Upper lobe of right lung (tissue), 1 donor: ENCODE results near the gene NEK1. TPM values are rescaled to one million over a fixed set of nuclear protein-coding genes. Genes with fewer than 3 reads are reported as not detected.

Experiments used
- ATAC-seq: fragments of 200-7000 bp; cut with Tn5 transposase; one replicate; pipeline ENCODE4 v1.9.1; 2020; ENCODE audit warnings: mild to moderate bottlenecking, moderate library complexity
- DNase-seq: peaks from one replicate; pipeline ENCODE4 v3.0.0-alpha.2; 2020
- H3K27ac ChIP-seq: fragments of 200-600 bp; one replicate; pipeline ENCODE4 v1.8.0; 2022
- H3K27me3 ChIP-seq: fragments of 200-600 bp; one replicate; pipeline ENCODE4 v1.8.0; 2022; ENCODE audit warnings: mild to moderate bottlenecking
- H3K36me3 ChIP-seq: fragments of 200-600 bp; one replicate; pipeline ENCODE4 v1.8.0; 2022
- H3K4me1 ChIP-seq: fragments of 200-600 bp; one replicate; pipeline ENCODE4 v1.8.0; 2022
- H3K4me3 ChIP-seq: fragments of 200-600 bp; one replicate; pipeline ENCODE4 v1.8.0; 2022; ENCODE audit warnings: mild to moderate bottlenecking
- H3K9me3 ChIP-seq: fragments of 200-600 bp; one replicate; pipeline ENCODE4 v1.8.0; 2022
- CTCF ChIP-seq: fragments of 200-600 bp; IDR thresholded peaks from one replicate; pipeline ENCODE4 v1.8.0; 2022; ENCODE audit warnings: antibody characterized with exemption
- intact Hi-C: fragments of 100-400 bp; cut with DNase I; formaldehyde crosslinking; loops from one replicate; pipeline ENCODE4 v1.11.0; 2022
- total RNA-seq: library from RNA; stranded (reverse); fragmentation: NEBNext Ultra II Directional; extraction: Animal tissue kit (Norgen Biotek cat#: 25700); gene quantifications from one replicate; pipeline ENCODE4 v1.2.1, GENCODE V29; 2021
- donor health status: DM: no; HTN: yes; CAD: no; lungs with severe emphysema.

Gene NEK1
- total RNA-seq, 1 donor from 2014 or later = 13.5 TPM

GRCh38 chr4:169650227-169650936 lies 38.0 kb upstream of the NEK1 start:
- Histone ChIP-seq H3K36me3 (no peaks in the 10 kb centered on the region), H3K27ac (no peak overlapping the region), H3K4me3 (no peak overlapping the region), H3K4me1 (peaks cover 14% of the 10 kb centered on the region), H3K9me3 (no peaks in the 10 kb centered on the region), H3K27me3 (no peaks in the 10 kb centered on the region)
- ATAC-seq = no peak
- no peak for DNase-seq
- intact Hi-C loops = no loop called here
- TF ChIP-seq CTCF = no peak

DNA sequence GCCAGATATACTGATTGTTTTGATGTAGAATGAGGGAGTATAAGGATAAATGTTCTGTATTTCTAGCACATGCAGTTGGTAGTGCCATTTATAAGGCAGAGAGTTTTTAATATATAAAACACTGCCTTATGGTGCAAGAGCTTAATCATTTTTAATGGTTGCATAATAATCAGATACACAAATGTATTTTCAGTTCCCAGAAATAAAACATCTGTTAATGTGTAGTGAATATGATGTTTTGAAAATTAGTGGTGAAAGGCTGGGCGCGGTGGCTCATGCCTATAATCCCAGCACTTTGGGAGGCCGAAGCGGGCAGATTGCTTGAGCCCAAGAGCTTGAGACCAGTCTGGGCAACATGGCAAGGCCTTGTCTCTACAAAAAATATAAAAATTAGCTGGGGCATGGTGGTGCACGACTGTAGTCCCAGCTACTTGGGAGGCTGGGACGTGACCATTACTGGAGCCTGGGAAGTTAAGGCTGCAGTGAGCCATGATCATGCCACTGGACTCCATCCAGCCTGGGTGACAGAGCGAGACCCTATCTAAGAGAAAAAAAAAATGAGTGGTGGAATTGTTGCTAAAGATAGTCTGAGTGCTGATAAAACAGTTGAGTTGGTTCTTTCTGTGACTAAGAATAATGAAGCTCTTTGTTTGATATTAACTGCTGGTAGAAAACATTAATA lies 37.3 kb upstream of the NEK1 start:
- H3K36me3 ChIP-seq = peaks cover 3% of the 10 kb centered on the region
- no peak for DNase-seq
- no peak for ATAC-seq
- H3K9me3 ChIP-seq = no peaks in the 10 kb centered on the region
- peaks cover 14% of the 10 kb centered on the region for H3K4me1 ChIP-seq
- intact Hi-C loops = no loop called here
- TF ChIP-seq CTCF = no peak
- H3K27me3 ChIP-seq = no peaks in the 10 kb centered on the region
- no peak overlapping the region for H3K4me3 ChIP-seq
- no peak overlapping the region for H3K27ac ChIP-seq

DNA sequence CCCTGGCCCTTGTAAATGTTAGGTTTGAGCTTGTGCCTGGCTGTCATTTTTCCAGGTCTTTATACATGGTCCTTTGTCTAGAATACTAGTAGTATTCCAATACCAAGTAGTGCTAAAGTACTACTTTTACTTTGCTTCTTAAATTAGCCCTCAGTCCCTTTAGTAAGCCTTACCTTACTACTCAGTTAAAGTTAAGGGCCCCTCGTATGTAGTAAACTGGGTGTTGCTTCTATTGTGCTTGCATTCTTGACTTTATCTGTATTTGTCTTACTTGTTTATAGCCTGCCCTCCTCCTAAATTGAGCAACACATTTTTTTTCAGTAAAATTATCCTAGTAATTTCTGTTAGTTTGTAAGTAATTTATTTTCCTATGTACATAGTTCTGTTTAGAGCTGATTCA lies 33.2 kb upstream of the NEK1 start:
- intact Hi-C loops = no loop called here

GRCh38 chr4:169644802-169645201 lies 32.4 kb upstream of the NEK1 start:
- no peaks in the 10 kb centered on the region for H3K9me3 ChIP-seq
- no peak for DNase-seq
- peaks cover 4% of the 10 kb centered on the region for H3K4me1 ChIP-seq
- no peaks in the 10 kb centered on the region for H3K27me3 ChIP-seq
- no peak for TF ChIP-seq CTCF
- no peak for ATAC-seq
- intact Hi-C loops = no loop called here
- no peak overlapping the region for H3K27ac ChIP-seq
- peaks cover 13% of the 10 kb centered on the region for H3K36me3 ChIP-seq
- H3K4me3 ChIP-seq = no peak overlapping the region

More for the DNA sequence above, 33.2 kb upstream of the NEK1 start:
- Histone ChIP-seq H3K36me3 (peaks cover 9% of the 10 kb centered on the region), H3K4me1 (peaks cover 10% of the 10 kb centered on the region), H3K27ac (no peak overlapping the region), H3K27me3 (no peaks in the 10 kb centered on the region), H3K4me3 (no peak overlapping the region), H3K9me3 (no peaks in the 10 kb centered on the region)
- DNase-seq = no peak
- ATAC-seq = no peak
- no peak for TF ChIP-seq CTCF

DNA sequence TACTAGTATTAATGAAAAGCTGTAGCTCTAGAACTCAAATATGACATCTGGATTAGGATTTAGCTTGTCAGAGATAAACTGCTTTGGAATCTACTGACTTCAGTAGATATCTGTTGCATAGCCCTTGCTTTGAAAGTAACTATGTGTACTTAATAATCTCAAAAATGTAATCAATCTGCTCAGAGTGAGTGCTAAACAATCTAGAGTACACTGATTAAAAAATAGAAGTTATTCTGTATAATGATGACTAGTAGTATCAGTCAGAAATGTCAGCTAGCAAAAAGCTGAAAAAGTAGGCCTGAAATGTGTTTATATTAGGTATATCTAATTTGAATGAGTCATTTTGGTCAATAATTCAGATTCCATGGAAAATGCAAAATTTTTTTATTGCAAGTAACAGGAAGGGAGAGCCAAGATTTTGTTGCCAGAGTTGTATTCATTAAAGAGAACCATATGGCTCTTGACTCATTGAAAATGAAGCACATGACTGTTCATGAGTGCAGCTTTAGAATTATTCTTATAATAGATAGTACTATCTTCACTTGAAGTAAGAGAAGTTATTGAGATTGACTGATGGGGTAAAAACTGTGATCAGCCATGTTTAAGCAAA lies 28.0 kb upstream of the NEK1 start:
- Histone ChIP-seq H3K4me3 (no peak overlapping the region), H3K36me3 (peaks cover 45% of the 10 kb centered on the region), H3K27ac (no peak overlapping the region), H3K4me1 (peaks cover 4% of the 10 kb centered on the region), H3K9me3 (no peaks in the 10 kb centered on the region), H3K27me3 (no peaks in the 10 kb centered on the region)
- intact Hi-C loops = no loop called here
- no peak for TF ChIP-seq CTCF
- DNase-seq (no peak), ATAC-seq (no peak)
